Ishikawa (cell line): ENCODE measurements around the gene DPH6.

Experiments
- CEBPB ChIP-seq: IDR thresholded peaks from 2 replicates; pipeline ENCODE4 v1.6.1; 2012
- CREB1 ChIP-seq: IDR thresholded peaks from 2 replicates; pipeline ENCODE4 v1.6.1; 2012; ENCODE audit warnings: low read depth
- EGR1 ChIP-seq: IDR thresholded peaks from 2 replicates; pipeline ENCODE4 v1.6.1; 2012
- EP300 ChIP-seq: IDR thresholded peaks from 2 replicates; pipeline ENCODE4 v1.6.1; 2012; ENCODE audit warnings: borderline replicate concordance
- FOXM1 ChIP-seq: IDR thresholded peaks from 2 replicates; pipeline ENCODE4 v1.6.1; 2012; ENCODE audit warnings: low read depth, borderline replicate concordance
- NFIC ChIP-seq: IDR thresholded peaks from 2 replicates; pipeline ENCODE4 v1.6.1; 2012
- RAD21 ChIP-seq: IDR thresholded peaks from 2 replicates; pipeline ENCODE4 v1.6.1; 2012; ENCODE audit warnings: low read depth
- TAF1 ChIP-seq: IDR thresholded peaks from 2 replicates; pipeline ENCODE4 v1.6.1; 2012; ENCODE audit warnings: low read depth, mild to moderate bottlenecking
- TCF12 ChIP-seq: IDR thresholded peaks from 2 replicates; pipeline ENCODE4 v1.6.1; 2012; ENCODE audit warnings: low read depth
- TEAD4 ChIP-seq: IDR thresholded peaks from 2 replicates; pipeline ENCODE4 v1.6.1; 2012
- YY1 ChIP-seq: IDR thresholded peaks from 2 replicates; pipeline ENCODE4 v1.6.1; 2012; ENCODE audit warnings: low read depth
- ZBTB7A ChIP-seq: IDR thresholded peaks from 2 replicates; pipeline ENCODE4 v1.6.1; 2012; ENCODE audit warnings: low read depth
- TF ChIP-seq, protein P1 (sequence below): IDR thresholded peaks from 2 replicates; pipeline ENCODE4 v1.6.1; 2012
- TF ChIP-seq, protein P2 (sequence below): IDR thresholded peaks from 2 replicates; pipeline ENCODE4 v1.6.1; 2012
- TF ChIP-seq, protein P3 (sequence below): IDR thresholded peaks from 2 replicates; pipeline ENCODE4 v1.6.1; 2012; ENCODE audit warnings: low read depth, mild to moderate bottlenecking

Gene DPH6

DNA sequence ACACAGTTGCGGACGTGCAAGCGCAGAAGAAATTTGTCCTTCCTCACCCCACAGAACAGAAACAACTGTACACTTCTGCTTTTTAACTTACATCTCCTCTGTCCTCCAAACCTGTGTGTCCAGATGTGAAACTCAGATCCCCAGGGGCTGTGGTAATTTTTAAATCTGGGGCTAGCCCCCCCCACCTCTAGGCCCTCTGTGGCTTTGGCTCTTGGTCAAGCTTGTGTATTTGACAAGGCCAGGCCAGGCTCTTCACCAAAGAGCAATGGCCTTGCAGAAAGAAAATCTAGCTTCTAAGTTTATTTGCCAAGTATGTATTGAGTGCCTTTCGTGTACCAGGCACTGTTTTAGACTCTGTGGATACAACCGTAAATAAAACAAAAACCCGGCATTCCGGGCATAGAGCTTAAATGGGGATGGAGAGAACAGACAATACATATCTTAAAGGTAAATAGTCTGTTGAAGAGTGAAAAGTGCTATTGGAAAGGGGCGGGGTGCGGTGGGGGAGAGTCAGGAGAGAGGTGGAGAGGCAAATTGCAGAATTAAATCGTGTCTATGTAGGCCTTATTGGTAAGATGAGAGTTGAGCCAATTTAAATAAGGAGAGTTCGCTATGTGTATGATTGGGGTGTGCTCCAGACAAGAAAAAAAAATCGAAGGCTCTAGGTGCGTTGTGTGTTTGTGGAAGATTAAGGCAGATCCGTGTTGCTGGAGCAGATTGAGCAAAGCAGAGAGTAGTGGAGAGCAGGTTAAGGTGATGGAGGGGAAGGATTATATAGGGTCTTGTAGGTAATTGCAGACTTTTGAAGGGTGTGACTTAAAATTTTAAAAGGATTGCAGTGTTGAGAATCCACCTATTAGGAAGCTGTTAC lies 781 bp upstream of the DPH6 start:
- TF ChIP-seq EGR1: no peak
- no peak for TF ChIP-seq CREB1
- TF ChIP-seq EP300: no peak
- TF ChIP-seq RAD21: no peak
- TF ChIP-seq, protein P1, sequence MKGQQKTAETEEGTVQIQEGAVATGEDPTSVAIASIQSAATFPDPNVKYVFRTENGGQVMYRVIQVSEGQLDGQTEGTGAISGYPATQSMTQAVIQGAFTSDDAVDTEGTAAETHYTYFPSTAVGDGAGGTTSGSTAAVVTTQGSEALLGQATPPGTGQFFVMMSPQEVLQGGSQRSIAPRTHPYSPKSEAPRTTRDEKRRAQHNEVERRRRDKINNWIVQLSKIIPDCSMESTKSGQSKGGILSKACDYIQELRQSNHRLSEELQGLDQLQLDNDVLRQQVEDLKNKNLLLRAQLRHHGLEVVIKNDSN: no peak
- TF ChIP-seq, protein P2, sequence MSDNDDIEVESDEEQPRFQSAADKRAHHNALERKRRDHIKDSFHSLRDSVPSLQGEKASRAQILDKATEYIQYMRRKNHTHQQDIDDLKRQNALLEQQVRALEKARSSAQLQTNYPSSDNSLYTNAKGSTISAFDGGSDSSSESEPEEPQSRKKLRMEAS: no peak
- no peak for TF ChIP-seq TAF1
- no peak for TF ChIP-seq YY1
- TF ChIP-seq, protein P3, sequence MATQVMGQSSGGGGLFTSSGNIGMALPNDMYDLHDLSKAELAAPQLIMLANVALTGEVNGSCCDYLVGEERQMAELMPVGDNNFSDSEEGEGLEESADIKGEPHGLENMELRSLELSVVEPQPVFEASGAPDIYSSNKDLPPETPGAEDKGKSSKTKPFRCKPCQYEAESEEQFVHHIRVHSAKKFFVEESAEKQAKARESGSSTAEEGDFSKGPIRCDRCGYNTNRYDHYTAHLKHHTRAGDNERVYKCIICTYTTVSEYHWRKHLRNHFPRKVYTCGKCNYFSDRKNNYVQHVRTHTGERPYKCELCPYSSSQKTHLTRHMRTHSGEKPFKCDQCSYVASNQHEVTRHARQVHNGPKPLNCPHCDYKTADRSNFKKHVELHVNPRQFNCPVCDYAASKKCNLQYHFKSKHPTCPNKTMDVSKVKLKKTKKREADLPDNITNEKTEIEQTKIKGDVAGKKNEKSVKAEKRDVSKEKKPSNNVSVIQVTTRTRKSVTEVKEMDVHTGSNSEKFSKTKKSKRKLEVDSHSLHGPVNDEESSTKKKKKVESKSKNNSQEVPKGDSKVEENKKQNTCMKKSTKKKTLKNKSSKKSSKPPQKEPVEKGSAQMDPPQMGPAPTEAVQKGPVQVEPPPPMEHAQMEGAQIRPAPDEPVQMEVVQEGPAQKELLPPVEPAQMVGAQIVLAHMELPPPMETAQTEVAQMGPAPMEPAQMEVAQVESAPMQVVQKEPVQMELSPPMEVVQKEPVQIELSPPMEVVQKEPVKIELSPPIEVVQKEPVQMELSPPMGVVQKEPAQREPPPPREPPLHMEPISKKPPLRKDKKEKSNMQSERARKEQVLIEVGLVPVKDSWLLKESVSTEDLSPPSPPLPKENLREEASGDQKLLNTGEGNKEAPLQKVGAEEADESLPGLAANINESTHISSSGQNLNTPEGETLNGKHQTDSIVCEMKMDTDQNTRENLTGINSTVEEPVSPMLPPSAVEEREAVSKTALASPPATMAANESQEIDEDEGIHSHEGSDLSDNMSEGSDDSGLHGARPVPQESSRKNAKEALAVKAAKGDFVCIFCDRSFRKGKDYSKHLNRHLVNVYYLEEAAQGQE: no peak
- no peak for TF ChIP-seq CEBPB
- no peak for TF ChIP-seq NFIC
- TF ChIP-seq FOXM1: no peak
- TF ChIP-seq ZBTB7A: no peak
- TF ChIP-seq TCF12: no peak
- no peak for TF ChIP-seq TEAD4

DNA sequence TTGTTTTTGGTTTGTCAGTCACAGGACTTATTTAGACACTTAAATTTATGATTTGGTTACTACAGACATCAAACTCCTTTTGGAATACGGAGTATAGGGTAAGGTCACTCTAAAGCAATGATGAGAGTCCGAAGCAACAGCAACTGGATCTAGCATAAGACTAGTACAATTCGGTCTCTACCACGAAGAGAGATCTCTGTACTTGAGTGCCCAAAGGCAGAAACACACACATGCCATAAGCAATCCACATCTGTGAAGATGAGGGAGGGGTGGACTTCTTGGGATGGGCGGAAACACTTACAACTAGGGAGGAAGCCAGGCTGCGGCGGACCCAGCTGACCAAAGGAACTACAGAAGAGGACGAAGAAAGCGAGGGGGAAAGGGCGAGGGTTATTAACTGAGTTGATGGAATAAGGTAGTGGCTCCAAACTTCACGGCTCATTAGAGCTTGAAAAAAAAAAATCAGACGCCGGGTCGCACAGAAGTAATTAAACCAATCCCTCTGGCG lies 595 bp downstream of the DPH6 start:
- TF ChIP-seq ZBTB7A: no peak

- no peak for TF ChIP-seq TCF12
Measured at GRCh38 chr15:35540885-35541284, 5.1 kb downstream of the DPH6 start.

- TF ChIP-seq NFIC (no peak), TAF1 (no peak), TEAD4 (no peak), YY1 (no peak), FOXM1 (no peak), EGR1 (no peak), ZBTB7A (no peak), EP300 (no peak), TCF12 (no peak)
- TF ChIP-seq, protein P1: no peak
Measured at GRCh38 chr15:35540021-35540420, 5.9 kb downstream of the DPH6 start.

GRCh38 chr15:35535365-35535916 lies 10.5 kb downstream of the DPH6 start:
- TF ChIP-seq YY1 (no peak), TAF1 (no peak), RAD21 (no peak), TCF12 (no peak), ZBTB7A (no peak), CEBPB (no peak), NFIC (no peak), EGR1 (no peak), CREB1 (no peak), FOXM1 (no peak)
- TF ChIP-seq, protein P1: no peak
- TF ChIP-seq, protein P3: no peak
- TF ChIP-seq, protein P2: no peak
